Measurements from ENCODE around the gene CKAP2L. TPM values are rescaled to one million over a fixed set of nuclear protein-coding genes. Genes with fewer than 3 reads are reported as not detected.

Gene CKAP2L
- total and polyA plus RNA-seq, 9 of the 15 experiments (the other 6 are each of a cell fraction or from before 2014, with no cell fraction given), result 10.4 to 21.9 (median 14.2) TPM

- TF ChIP-seq, protein P1, sequence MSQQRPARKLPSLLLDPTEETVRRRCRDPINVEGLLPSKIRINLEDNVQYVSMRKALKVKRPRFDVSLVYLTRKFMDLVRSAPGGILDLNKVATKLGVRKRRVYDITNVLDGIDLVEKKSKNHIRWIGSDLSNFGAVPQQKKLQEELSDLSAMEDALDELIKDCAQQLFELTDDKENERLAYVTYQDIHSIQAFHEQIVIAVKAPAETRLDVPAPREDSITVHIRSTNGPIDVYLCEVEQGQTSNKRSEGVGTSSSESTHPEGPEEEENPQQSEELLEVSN (IDR thresholded peaks at IDR 0.05; ENCODE audit: borderline replicate concordance in 1 of 2, extremely low read depth in 1 of 2, insufficient read depth in 1 of 2, insufficient read length in 1 of 2, low read depth in 1 of 2, low read length in 1 of 2, poor library complexity in 1 of 2, severe bottlenecking in 1 of 2), result peak; percentile 87 to 90
- TF ChIP-seq HES1 (IDR thresholded peaks at IDR 0.05; ENCODE audit: low read depth) (peak; percentile 99), ARID2 (IDR thresholded peaks at IDR 0.05) (0 out of 2 replicates have a peak, but pooled peaks have one; percentile 42), NR4A1 (CRISPR knock-in tag; IDR thresholded peaks at IDR 0.05) (0 out of 2 replicates have a peak, but pooled peaks have one; percentile 91), NR4A1 (tag; IDR thresholded peaks at IDR 0.05) (no peak), ZNF778 (CRISPR knock-in tag; IDR thresholded peaks at IDR 0.05) (no peak), ZNF3 (CRISPR knock-in tag; IDR thresholded peaks at IDR 0.05) (no peak), BHLHE40 (IDR thresholded peaks at IDR 0.05; ENCODE audit: low read length) (peak; percentile 95), TAL1 (IDR thresholded peaks at IDR 0.05) (peak; percentile 91), RBM15 (IDR thresholded peaks at IDR 0.05; ENCODE audit: insufficient read depth, low read length) (no peak), ZNF586 (CRISPR knock-in tag; conservative IDR thresholded peaks at IDR 0.05) (no peak), TAF1 (IDR thresholded peaks at IDR 0.05; ENCODE audit: control insufficient read depth, extremely low read depth, insufficient read depth, low read length, severe bottlenecking) (peak; percentile 57), CBFA2T3 (IDR thresholded peaks at IDR 0.05) (peak; percentile 97), MYBL2 (IDR thresholded peaks at IDR 0.05; ENCODE audit: low read depth) (no peak), MYBL2 (CRISPR knock-in tag; IDR thresholded peaks at IDR 0.05; ENCODE audit: borderline replicate concordance) (no peak), CCNT2 (IDR thresholded peaks at IDR 0.05; ENCODE audit: borderline replicate concordance, extremely low read depth, insufficient read length, low read depth, low read length) (peak; percentile 57), ZFPM2 (CRISPR knock-in tag; IDR thresholded peaks at IDR 0.05) (no peak), ADNP (tag; IDR thresholded peaks at IDR 0.05) (0 out of 2 replicates have a peak, but pooled peaks have one; percentile 35), ZNF41 (CRISPR knock-in tag; conservative IDR thresholded peaks at IDR 0.05) (0 out of 2 replicates have a peak, but pooled peaks have one; percentile 16), MECOM (CRISPR knock-in tag; IDR thresholded peaks at IDR 0.05) (peak; percentile 53; the same call in 1 of the 2 replicates), ZNF324 (CRISPR knock-in tag; IDR thresholded peaks at IDR 0.05) (peak; percentile 9; the same call in 1 of the 2 replicates), ZNF232 (CRISPR knock-in tag; IDR thresholded peaks at IDR 0.05) (no peak), NCOR1 (IDR thresholded peaks at IDR 0.05) (peak; percentile 95), ZNF316 (IDR thresholded peaks at IDR 0.05) (peak; percentile 89), CHD2 (IDR thresholded peaks at IDR 0.05; ENCODE audit: low read depth, low read length) (peak; percentile 57)
- TF ChIP-seq, protein P2, sequence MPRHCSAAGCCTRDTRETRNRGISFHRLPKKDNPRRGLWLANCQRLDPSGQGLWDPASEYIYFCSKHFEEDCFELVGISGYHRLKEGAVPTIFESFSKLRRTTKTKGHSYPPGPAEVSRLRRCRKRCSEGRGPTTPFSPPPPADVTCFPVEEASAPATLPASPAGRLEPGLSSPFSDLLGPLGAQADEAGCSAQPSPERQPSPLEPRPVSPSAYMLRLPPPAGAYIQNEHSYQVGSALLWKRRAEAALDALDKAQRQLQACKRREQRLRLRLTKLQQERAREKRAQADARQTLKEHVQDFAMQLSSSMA (CRISPR knock-in tag; IDR thresholded peaks at IDR 0.05), result no peak
- TF ChIP-seq, protein P3, sequence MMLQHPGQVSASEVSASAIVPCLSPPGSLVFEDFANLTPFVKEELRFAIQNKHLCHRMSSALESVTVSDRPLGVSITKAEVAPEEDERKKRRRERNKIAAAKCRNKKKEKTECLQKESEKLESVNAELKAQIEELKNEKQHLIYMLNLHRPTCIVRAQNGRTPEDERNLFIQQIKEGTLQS (IDR thresholded peaks at IDR 0.05), result peak; percentile 80
- TF ChIP-seq, protein P3 (CRISPR knock-in tag; conservative IDR thresholded peaks at IDR 0.05), result peak; percentile 56; the same call in 1 of the 2 replicates
These were observed 58.2 kb downstream of the CKAP2L start (continued) for GRCh38 chr2:112706170-112706664.
